ENCODE data around the gene PWWP2B.
"Not testable (repeated sequence)": the region's sequence is repeated elsewhere in the genome, so short reads cannot be mapped to it uniquely, and the experiment has no call there.

The PWWP2B gene

GRCh38 chr10:132397036-132397541, at the start of gene PWWP2B:
PWWP2B (plus strand) TSS chr10:132397200; CDS start chr10:132397227, 27 bp downstream.
- DNase-seq, result no peak

GRCh38 chr10:132347211-132347930, 49.6 kb upstream of the PWWP2B start:
- DNase-seq, result no peak

GRCh38 chr10:132347931-132348267, 49.1 kb upstream of the PWWP2B start:
- DNase-seq, result no peak

GRCh38 chr10:132349766-132350165, 47.2 kb upstream of the PWWP2B start:
- DNase-seq, result no peak

- DNase-seq, result no peak
Measured at GRCh38 chr10:132350391-132350790, 46.6 kb upstream of the PWWP2B start.

GRCh38 chr10:132350946-132351345, 46.1 kb upstream of the PWWP2B start:
- no peak for DNase-seq

- no peak for DNase-seq
Measured at GRCh38 chr10:132351611-132352010, 45.4 kb upstream of the PWWP2B start.

GRCh38 chr10:132352462-132353308, 44.3 kb upstream of the PWWP2B start:
- DNase-seq, result not testable (repeated sequence)

GRCh38 chr10:132353456-132354355, 43.3 kb upstream of the PWWP2B start:
- DNase-seq, result no peak

GRCh38 chr10:132354356-132355094, 42.5 kb upstream of the PWWP2B start:
- no peak for DNase-seq

- DNase-seq, result no peak
Measured at GRCh38 chr10:132355297-132355696, 41.7 kb upstream of the PWWP2B start.

GRCh38 chr10:132355754-132356153, 41.2 kb upstream of the PWWP2B start:
- DNase-seq, result no peak

- DNase-seq, result no peak
Measured at GRCh38 chr10:132356621-132357195, 40.3 kb upstream of the PWWP2B start.

GRCh38 chr10:132357286-132358058, 39.5 kb upstream of the PWWP2B start:
- DNase-seq, result no peak

GRCh38 chr10:132359305-132360040, 37.5 kb upstream of the PWWP2B start:
- no peak for DNase-seq

- no peak for DNase-seq
Measured at GRCh38 chr10:132360766-132361447, 36.1 kb upstream of the PWWP2B start.

- DNase-seq, result no peak
Measured at GRCh38 chr10:132361581-132362101, 35.4 kb upstream of the PWWP2B start.

GRCh38 chr10:132362151-132362611, 34.8 kb upstream of the PWWP2B start:
- no peak for DNase-seq

GRCh38 chr10:132363376-132363775, 33.6 kb upstream of the PWWP2B start:
- no peak for DNase-seq

All from NCI-H1436 treated with DMSO at 0.1 percent for 48 hours (cell line).